Suprapubic skin (tissue), 3 donors: ENCODE results near the gene DIMT1.

ENCODE experiments used
- EP300 ChIP-seq: sonication (generic); formaldehyde crosslinking; IDR thresholded peaks from one replicate; pipeline ENCODE4 v1.6.1; 2017; ENCODE audit warnings: antibody characterized with exemption
- POLR2A ChIP-seq, 2 donors: fragments of 450-650 bp; IDR thresholded peaks; one replicate each; pipeline ENCODE4 v1.6.1; 2017; ENCODE audit warnings: antibody characterized with exemption in 2 of 2, mild to moderate bottlenecking in 2 of 2, moderate library complexity in 2 of 2
- TF ChIP-seq, protein P1 (sequence below), 2 donors: fragments of 200-600 bp in 1 of 2; fragments of 450-650 bp in 1 of 2; sonication (generic) in 1 of 2; IDR thresholded peaks; one replicate each; pipeline ENCODE4 v1.5.1; 2016 to 2019; ENCODE audit warnings: antibody characterized with exemption in 2 of 2, mild to moderate bottlenecking in 1 of 2, moderate library complexity in 1 of 2

DNA sequence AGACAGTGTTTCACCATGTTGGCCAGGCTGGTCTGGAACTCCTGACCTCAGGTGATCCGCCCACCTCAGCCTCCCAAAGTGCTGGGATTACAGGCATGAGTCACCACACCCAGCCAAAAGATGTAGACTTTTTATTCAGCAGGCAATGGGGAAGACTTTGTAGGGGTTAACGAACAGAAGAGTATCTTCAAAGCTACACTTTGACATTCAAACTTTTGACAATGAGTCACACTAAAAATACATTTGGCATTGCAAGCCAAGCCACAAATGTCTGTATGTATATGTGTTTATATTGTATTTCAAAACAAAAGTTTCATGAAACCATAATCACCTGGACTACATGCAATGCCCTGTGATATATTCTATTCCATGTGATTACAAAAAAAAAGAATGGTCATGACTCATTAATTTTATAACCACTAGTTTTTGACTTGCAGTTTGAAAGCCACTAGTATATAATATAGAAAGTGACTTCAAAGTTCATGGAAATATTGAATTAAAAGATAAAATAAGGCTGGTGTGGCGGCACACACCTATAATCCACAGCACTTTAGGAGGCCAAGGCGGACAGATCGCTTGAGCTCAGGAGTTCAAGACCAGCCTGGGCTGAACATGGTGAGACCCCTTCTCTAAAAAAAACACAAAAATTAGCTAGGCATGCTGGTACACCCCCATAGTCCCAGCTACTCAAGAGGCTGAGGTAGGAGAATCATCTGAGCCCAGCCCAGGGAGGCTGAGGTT is 8.3 kb downstream of the DIMT1 start:
- TF ChIP-seq, protein P1, sequence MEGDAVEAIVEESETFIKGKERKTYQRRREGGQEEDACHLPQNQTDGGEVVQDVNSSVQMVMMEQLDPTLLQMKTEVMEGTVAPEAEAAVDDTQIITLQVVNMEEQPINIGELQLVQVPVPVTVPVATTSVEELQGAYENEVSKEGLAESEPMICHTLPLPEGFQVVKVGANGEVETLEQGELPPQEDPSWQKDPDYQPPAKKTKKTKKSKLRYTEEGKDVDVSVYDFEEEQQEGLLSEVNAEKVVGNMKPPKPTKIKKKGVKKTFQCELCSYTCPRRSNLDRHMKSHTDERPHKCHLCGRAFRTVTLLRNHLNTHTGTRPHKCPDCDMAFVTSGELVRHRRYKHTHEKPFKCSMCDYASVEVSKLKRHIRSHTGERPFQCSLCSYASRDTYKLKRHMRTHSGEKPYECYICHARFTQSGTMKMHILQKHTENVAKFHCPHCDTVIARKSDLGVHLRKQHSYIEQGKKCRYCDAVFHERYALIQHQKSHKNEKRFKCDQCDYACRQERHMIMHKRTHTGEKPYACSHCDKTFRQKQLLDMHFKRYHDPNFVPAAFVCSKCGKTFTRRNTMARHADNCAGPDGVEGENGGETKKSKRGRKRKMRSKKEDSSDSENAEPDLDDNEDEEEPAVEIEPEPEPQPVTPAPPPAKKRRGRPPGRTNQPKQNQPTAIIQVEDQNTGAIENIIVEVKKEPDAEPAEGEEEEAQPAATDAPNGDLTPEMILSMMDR (IDR thresholded peaks at IDR 0.05), result no peak
- TF ChIP-seq EP300 (no peak), POLR2A (IDR thresholded peaks at IDR 0.05) (no peak)
